ENCODE measurements around the gene HHAT. TPM values are rescaled to one million over a fixed set of nuclear protein-coding genes. Genes with fewer than 3 reads are reported as not detected.

The HHAT gene
- total RNA-seq, 2 donors from 2014 or later: 4.5 to 4.6 TPM

- no peak for TF ChIP-seq CTCF (IDR thresholded peaks at IDR 0.05)
- DNase-seq (ENCODE audit: low spot score) (no peak), ATAC-seq (ENCODE audit: insufficient number of reproducible peaks, low FRiP score, low read depth) (no peak)
- Histone ChIP-seq H3K36me3 (no peaks in the 10 kb centered on the region), H3K4me1 (ENCODE audit: control insufficient read depth in 1 of 2, low read depth in 2 of 2) (no peaks in the 10 kb centered on the region), H3K4me3 (no peak overlapping the region), H3K9me3 (no peaks in the 10 kb centered on the region), H3K27me3 (replicated peaks; ENCODE audit: insufficient read depth) (no peaks in the 10 kb centered on the region), H3K27ac (no peak overlapping the region)
These were observed 386.4 kb downstream of the HHAT start for GRCh38 chr1:210715072-210715471.

- no peaks in the 10 kb centered on the region for H3K9me3 ChIP-seq
- no peak for TF ChIP-seq CTCF (IDR thresholded peaks at IDR 0.05)
These were observed 393.8 kb downstream of the HHAT start for GRCh38 chr1:210722410-210723081.

GRCh38 chr1:210723646-210724045 lies 394.9 kb downstream of the HHAT start:
- Histone ChIP-seq H3K4me3 (no peak overlapping the region), H3K27ac (no peak overlapping the region), H3K36me3 (no peaks in the 10 kb centered on the region), H3K9me3 (no peaks in the 10 kb centered on the region), H3K4me1 (ENCODE audit: control insufficient read depth in 1 of 2, low read depth in 2 of 2) (no peaks in the 10 kb centered on the region), H3K27me3 (replicated peaks; ENCODE audit: insufficient read depth) (no peaks in the 10 kb centered on the region)
- DNase-seq (ENCODE audit: low spot score): no peak
- ATAC-seq (ENCODE audit: insufficient number of reproducible peaks, low FRiP score, low read depth): no peak
- no peak for TF ChIP-seq CTCF (IDR thresholded peaks at IDR 0.05)

More at GRCh38 chr1:210722410-210723081, 393.8 kb downstream of the HHAT start:
- Histone ChIP-seq H3K36me3 (no peaks in the 10 kb centered on the region), H3K27ac (no peak overlapping the region), H3K27me3 (replicated peaks; ENCODE audit: insufficient read depth) (no peaks in the 10 kb centered on the region), H3K4me1 (ENCODE audit: control insufficient read depth in 1 of 2, low read depth in 2 of 2) (no peaks in the 10 kb centered on the region), H3K4me3 (no peak overlapping the region)
- ATAC-seq (ENCODE audit: insufficient number of reproducible peaks, low FRiP score, low read depth) (no peak), DNase-seq (ENCODE audit: low spot score) (no peak)

GRCh38 chr1:210724768-210725167 lies 396.1 kb downstream of the HHAT start:
- ATAC-seq (ENCODE audit: insufficient number of reproducible peaks, low FRiP score, low read depth): no peak
- TF ChIP-seq CTCF (IDR thresholded peaks at IDR 0.05): no peak

More at GRCh38 chr1:210724768-210725167, 396.1 kb downstream of the HHAT start:
- H3K27ac ChIP-seq: no peak overlapping the region
- H3K4me1 ChIP-seq (ENCODE audit: control insufficient read depth in 1 of 2, low read depth in 2 of 2): no peaks in the 10 kb centered on the region
- no peaks in the 10 kb centered on the region for H3K27me3 ChIP-seq (replicated peaks; ENCODE audit: insufficient read depth)
- no peak overlapping the region for H3K4me3 ChIP-seq
- no peak for DNase-seq (ENCODE audit: low spot score)
- no peaks in the 10 kb centered on the region for H3K9me3 ChIP-seq
- H3K36me3 ChIP-seq: no peaks in the 10 kb centered on the region

Other genes with a start within 250 kb of the HHAT start
- 10 to 100 TPM in 1 of 2 donors, 1 to 10 TPM in 1; 5.8 to 10.0 TPM for gene SERTAD4, start 96.1 kb upstream of the HHAT start, total RNA-seq

Data from thoracic aorta (tissue), 2 donors.